Glomerular endothelial cell (primary cell): Measurements from ENCODE around the gene MCCC2. TPM values are rescaled to one million over a fixed set of nuclear protein-coding genes. Genes with fewer than 3 reads are reported as not detected.
"Not testable (repeated sequence)": the region's sequence is repeated elsewhere in the genome, so short reads cannot be mapped to it uniquely, and the experiment has no call there.

ENCODE experiments used
- DNase-seq: peaks from one replicate; pipeline ENCODE4 v3.0.0-alpha.2; 2011; ENCODE audit warnings: low read depth, low spot score; ENCODE audit errors: extremely low read depth
- total RNA-seq: library from RNA; depleted of rRNA; stranded (reverse); fragments of >200 nt; gene quantifications from 2 replicates; pipeline ENCODE4 v1.2.3, GENCODE V29; 2015

Gene MCCC2
- total RNA-seq, 1 donor from 2014 or later: 30.8 TPM

DNA sequence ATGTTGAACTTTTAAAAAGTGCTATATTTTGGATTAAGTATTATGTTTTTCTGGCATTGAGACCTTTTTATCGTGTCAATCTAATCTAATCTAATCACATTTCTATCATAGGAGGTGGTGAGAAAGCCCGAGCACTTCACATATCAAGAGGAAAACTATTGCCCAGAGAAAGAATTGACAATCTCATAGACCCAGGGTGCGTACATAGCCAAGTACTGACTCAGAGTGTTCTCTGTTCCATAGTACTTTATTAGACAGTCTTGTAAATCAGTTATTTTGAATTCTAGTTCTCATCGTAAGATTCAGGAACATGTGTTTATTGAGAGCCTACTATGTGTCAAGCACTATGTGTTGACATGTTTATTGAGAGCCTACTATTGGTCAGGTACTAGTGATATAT, 9.0 kb downstream of the MCCC2 start:
- no peak for DNase-seq

- DNase-seq: no peak
Measured at GRCh38 chr5:71597001-71597400, 9.9 kb downstream of the MCCC2 start.

- no peak for DNase-seq
Measured at GRCh38 chr5:71600783-71601182, 13.6 kb downstream of the MCCC2 start.

DNA sequence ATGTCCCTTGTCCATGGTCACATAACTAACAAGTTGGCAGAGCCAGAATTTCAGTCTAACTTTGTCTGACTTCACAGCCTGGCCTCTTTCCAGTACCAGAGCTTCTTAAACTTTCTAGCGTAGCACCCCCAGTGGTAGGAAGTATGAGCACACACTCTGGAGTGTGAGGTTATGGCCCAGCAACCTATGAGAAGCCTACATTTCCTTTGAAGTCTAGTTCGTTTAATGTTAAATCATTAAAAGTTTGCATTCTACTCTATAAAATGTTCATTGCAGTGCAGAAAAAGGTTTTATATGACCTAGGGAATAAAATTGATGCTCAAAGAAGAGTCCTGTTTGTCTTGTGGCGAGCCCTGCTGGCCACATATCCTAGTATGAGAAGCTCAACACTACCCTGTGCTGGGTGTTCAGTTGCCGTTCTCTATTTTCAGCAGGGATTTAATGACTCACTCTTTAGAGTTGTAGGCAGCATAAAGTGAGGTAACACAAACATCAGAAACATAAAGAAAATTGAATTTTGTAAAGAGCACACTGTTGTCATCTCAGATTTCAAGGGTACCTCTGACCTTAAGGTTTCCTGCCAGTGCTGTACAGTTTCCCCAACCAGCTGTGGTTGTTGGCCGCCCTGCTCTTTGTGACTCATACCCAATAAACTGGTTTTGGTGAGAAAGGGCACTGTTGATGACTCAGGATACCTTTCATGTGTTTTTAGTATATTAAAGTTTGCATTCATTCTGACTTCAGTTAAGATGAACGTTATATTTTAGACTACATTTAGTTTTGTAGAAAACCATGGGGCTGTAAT, 14.3 kb downstream of the MCCC2 start:
- DNase-seq: peak; percentile 95

- not testable (repeated sequence) for DNase-seq
Measured at GRCh38 chr5:71609916-71610315, 22.8 kb downstream of the MCCC2 start.

GRCh38 chr5:71615809-71616208, 28.7 kb downstream of the MCCC2 start:
- no peak for DNase-seq

- no peak for DNase-seq
Measured at GRCh38 chr5:71620630-71621029, 33.5 kb downstream of the MCCC2 start.

DNA sequence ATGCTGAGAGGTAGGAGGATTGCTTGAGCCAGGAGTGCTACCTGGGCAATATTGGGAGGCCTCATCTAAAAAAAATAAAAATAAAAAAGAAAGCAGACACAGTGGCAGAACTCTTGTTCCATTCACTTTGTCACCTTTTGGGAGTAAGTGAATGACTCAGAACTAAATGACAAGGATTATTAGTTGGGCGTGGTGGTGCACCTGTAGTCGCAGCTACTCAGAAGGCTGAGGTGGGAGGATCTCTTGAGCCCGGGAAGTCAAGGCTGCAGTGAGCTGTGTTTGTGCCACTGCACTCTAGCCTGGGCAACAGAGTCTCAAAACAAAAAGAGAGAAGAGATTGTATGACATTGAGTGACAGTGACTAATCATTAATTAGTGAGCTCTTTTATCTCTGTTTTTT, 34.1 kb downstream of the MCCC2 start:
- DNase-seq: no peak

DNA sequence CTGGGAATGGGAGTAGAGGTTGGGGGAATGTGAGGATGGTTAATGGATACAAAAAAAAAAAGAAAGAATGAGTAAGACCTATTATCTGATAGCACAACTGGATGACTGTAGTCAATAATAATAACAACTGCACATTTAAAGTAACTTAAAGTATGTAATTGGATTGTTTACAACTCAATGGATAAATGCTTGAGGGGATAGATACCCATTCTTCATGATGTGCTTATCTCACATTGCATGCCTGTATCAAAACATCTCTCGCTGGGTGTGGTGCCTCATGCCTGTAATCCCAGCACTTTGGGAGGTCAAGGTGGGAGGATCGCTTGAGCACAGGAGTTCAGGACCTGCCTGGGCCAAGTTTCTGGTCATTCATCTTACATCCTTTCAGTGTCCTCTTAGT, 34.6 kb downstream of the MCCC2 start:
- DNase-seq: no peak

- no peak for DNase-seq
Measured at GRCh38 chr5:71623221-71623794, 36.2 kb downstream of the MCCC2 start.

DNA sequence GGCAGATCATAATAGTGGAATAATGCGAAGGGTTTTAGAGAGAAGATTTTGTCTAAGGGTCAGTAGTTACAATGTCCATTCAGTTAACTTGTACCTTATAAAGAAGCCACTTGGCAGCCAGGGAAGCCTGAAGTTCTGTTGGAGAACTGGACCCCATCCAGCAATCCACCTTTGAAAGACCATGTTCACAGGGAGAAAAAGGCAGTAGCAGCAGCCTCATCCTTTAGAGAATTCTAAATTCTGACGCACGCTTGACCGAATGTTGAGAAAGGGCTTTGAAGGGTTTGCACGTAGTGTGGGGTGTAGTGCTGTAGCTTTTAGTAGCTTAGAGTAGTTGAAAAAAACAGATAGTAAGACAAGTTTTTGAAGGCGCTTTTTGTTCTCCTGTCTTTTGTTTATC, 42.8 kb downstream of the MCCC2 start:
- no peak for DNase-seq

- no peak for DNase-seq
Measured at GRCh38 chr5:71631070-71631469, 43.9 kb downstream of the MCCC2 start.

- no peak for DNase-seq
Measured at GRCh38 chr5:71632168-71632567, 45.0 kb downstream of the MCCC2 start.

DNA sequence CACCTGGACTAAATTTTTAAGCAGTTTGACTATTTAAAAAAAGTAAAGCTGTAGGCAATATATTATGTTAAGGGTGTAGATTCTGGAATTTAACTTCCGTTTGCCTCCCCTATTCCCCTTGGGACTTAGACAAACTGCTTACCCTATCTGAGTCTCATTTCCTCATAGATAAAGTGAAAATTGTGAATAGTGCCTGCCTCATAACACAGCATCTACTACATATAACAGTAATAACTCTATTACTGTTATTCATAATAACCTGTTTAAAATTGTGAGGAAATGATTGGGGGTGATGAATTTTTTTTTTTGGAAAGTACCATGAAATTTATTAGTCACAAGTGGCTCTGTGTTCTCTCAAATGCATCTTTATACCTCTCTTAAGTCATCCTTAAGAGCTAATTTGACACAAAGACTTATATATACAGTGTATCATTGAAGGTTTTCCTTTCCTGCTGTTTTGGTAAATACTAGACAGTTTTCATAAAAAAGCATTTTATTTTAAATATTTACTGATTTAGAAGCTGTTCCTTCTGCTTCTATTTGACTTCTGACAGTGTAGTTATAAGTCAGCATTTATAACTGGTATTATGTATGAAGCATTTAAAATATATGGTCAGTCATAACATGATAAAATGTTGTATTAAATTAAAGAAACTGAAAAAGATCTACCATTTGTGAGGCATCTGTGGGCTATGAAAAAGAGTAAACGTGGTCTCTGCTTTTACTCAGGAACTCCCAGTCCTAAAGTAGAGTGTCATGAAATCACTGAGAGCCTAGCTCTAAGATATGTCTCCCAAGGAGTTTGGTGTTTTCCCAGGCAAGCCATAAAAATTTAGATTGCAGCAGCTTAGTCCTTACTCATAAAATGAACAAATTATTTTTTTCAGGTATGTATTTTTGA, 46.4 kb downstream of the MCCC2 start:
- DNase-seq: no peak

DNA sequence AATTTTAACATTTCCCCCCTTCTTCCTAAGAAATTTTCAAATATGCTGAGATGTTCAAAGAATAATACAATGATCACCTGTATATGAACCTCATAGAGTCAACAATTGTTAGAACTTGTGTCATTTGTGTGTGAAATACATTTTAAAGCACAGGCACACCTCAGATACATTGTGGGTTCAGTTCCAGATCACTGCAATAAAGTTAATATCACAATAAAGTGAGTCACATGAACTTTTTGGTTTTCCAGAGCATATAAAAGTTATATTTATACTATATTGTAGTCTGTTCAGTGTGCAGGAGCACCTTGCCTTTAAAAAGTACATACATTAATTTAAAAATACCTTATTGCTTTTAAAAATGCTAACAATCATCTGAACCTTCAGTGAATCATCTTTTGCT, 50.0 kb downstream of the MCCC2 start:
- no peak for DNase-seq

DNA sequence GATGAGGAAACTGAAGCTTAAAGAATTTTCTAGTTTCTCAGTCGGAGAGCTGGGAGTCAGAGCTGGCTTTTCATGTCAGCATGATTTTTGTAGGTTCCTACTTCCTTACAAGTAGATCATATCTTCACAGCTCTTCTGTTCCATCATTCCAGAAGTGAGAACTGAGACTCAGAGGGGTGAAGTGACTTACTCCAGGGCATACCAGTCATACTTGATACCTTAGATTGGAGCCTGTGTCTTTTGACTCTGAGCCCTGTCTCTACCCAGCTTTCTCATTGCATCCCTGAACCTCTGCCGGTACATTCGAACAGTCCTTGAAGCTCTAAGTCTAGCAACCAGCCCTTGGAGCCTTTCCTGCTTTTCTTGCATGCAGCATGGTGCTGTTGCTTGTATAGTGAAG, 53.3 kb downstream of the MCCC2 start:
- no peak for DNase-seq

- no peak for DNase-seq
Measured at GRCh38 chr5:71645030-71645429, 57.9 kb downstream of the MCCC2 start.

DNA sequence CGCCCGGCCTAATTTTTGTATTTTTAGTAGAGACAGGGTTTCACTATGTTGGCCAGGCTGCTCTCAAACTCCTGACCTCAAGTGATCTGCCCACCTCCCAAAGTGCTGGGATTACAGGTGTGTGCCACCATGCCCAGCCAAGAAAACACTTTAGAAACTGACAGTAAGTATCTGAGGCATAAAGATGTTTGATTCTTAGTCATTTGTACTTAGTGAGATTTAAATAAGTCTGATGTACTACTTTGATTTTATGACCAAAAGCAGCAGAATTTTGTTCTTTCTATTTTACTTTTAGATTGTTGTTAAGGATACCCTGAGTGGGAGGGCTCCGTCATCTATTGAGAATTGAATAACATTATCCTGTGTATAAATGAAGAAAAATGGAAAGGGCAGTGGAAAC, 63.8 kb downstream of the MCCC2 start:
- DNase-seq: not testable (repeated sequence)

GRCh38 chr5:71651579-71651978, 64.4 kb downstream of the MCCC2 start:
- DNase-seq: no peak

DNA sequence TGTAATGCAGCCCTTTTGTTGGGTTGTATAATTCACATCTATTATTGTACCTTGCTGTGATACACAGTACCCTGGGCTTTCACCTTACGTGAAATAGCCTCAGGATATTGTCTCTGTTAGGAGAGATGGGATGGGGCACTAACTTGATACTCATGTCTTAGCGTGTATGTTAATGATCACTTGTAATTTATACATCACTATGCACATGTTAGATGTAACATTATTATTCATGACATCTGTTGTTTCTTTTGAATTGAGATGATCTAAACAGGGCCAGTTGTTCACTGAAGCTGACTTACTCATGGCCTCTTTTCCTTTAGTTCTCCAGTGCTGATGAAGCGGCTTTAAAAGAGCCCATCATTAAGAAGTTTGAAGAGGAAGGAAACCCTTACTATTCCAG, 65.2 kb downstream of the MCCC2 start:
- no peak for DNase-seq

DNA sequence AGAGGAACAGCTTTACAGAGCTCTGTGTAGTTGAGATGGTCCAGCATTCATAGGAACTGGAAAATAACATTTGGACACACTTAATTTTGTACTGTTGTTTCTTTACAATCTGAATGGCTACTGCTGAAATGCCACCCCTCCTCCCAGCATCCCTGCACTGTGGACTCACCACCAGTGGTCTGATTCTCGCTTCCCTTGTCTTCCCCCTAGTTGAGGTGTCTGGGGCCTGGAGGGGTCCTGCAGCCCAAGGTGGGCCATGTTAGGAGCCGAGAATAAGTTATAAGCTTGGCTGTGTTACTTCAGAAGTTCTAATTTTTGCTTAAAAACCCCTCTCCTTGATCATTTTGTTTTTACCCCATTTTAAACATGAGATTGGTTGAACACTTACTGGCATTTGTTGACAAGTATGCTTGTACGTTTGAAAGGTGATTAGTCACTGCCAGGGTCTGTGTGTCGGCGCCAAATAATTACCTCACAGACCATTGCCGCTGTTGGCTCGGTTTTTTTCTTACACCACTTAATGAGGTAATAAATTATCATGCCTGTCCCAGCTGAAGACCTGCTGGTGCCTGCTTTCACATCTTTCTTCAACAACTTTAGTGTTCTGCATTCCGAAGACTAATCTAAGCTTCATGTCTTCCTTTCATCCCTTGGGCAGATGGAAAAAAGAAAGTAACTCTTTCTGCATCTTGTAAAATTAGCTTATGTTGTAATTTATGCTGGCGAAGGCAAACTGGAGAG, 65.8 kb downstream of the MCCC2 start:
- DNase-seq: no peak
